Measurements from ENCODE around the gene BRINP2. TPM values are rescaled to one million over a fixed set of nuclear protein-coding genes. Genes with fewer than 3 reads are reported as not detected.

The BRINP2 gene
- total RNA-seq, 4 donors from 2014 or later = 0.42 to 1.7 (median 0.70) TPM

DNA sequence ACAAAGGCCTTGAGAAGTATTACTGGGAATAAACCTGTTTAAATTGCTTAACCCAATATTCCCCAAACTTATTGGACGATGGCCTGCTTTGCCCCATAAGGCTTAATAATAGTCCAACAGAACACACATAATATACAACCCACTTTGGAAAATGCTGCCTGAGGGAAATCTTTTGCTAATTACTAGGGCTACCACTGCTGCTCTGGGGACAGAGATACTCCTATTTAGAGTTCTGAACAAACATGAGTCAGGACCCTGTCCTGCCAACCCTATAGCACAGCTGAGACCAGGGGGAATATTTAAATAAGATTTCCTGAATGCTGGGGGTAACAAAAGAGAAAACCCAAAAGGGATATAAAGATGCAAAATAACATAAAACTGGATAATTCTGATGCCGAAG lies 139.1 kb downstream of the BRINP2 start:
- H3K9me3 ChIP-seq = no peaks in the 10 kb centered on the region
- no peak overlapping the region for H3K4me3 ChIP-seq
- no peaks in the 10 kb centered on the region for H3K27me3 ChIP-seq
- 45% methylated on average over 2 of the region's 2 CpGs for whole genome bisulfite sequencing
- H3K36me3 ChIP-seq = no peaks in the 10 kb centered on the region
- TF ChIP-seq POLR2A (IDR thresholded peaks at IDR 0.05; ENCODE audit: low read depth) (no peak), POLR2AphosphoS5 (IDR thresholded peaks at IDR 0.05) (no peak), EP300 (IDR thresholded peaks at IDR 0.05) (no peak)
- TF ChIP-seq, protein P1, sequence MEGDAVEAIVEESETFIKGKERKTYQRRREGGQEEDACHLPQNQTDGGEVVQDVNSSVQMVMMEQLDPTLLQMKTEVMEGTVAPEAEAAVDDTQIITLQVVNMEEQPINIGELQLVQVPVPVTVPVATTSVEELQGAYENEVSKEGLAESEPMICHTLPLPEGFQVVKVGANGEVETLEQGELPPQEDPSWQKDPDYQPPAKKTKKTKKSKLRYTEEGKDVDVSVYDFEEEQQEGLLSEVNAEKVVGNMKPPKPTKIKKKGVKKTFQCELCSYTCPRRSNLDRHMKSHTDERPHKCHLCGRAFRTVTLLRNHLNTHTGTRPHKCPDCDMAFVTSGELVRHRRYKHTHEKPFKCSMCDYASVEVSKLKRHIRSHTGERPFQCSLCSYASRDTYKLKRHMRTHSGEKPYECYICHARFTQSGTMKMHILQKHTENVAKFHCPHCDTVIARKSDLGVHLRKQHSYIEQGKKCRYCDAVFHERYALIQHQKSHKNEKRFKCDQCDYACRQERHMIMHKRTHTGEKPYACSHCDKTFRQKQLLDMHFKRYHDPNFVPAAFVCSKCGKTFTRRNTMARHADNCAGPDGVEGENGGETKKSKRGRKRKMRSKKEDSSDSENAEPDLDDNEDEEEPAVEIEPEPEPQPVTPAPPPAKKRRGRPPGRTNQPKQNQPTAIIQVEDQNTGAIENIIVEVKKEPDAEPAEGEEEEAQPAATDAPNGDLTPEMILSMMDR (IDR thresholded peaks at IDR 0.05) = no peak
- no peak overlapping the region for H3K27ac ChIP-seq (replicated peaks in 1 of 4)
- H3K4me1 ChIP-seq = no peaks in the 10 kb centered on the region
- intact Hi-C loops (cut with DNase I) = no loop called here
- DNase-seq (ENCODE audit: extremely low spot score) = no peak

DNA sequence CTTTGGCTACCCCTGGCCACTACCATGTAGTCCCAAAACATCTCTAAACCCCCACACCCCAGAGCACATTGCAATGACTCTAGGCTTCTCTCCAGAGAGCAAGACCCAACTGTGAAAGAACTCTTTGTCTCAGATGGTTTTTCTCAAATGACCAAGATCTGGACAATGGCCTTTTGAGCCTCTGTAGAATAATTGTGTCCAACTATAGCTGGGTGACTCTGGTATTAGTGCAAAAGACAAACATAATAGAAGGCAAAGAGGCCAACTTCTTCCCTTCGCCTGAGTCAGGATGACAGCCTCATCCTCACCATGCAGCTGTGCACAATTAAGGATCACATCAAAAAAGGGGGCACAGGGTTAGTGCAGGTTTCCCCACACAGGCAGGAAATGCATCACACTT lies 139.6 kb downstream of the BRINP2 start:
- Histone ChIP-seq H3K27ac (replicated peaks in 1 of 4) (no peak overlapping the region), H3K9me3 (no peaks in the 10 kb centered on the region), H3K4me3 (no peak overlapping the region), H3K36me3 (no peaks in the 10 kb centered on the region), H3K27me3 (no peaks in the 10 kb centered on the region), H3K4me1 (no peaks in the 10 kb centered on the region)
- 71% methylated on average over 1 of the region's 1 CpG for WGBS
- DNase-seq (ENCODE audit: extremely low spot score) = no peak
- intact Hi-C loops (cut with DNase I) = no loop called here
- no peak for TF ChIP-seq POLR2AphosphoS5 (IDR thresholded peaks at IDR 0.05)
- TF ChIP-seq, protein P1 (IDR thresholded peaks at IDR 0.05) = no peak

DNA sequence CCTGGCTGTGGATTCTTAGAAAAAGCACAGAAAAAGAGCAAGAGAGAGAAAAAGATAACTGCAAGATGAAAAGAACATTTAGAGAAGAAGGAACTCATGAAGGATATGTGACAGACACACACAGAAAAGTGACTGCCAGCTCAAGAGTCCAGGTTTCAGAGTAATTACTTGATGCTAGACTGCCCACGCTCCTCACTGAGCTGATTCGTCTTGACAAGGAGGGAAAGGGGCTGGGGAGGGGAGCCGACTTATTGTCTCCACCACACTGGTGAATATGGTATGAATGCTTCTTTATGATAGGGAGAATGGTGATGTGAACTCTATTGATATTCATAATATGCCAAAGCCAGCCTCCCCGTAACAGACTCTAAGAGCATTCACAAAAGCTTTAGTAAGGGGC lies 140.4 kb downstream of the BRINP2 start:
- intact Hi-C loops (cut with DNase I) = no loop called here
- Histone ChIP-seq H3K4me3 (no peak overlapping the region), H3K27ac (replicated peaks in 1 of 4) (no peak overlapping the region), H3K9me3 (no peaks in the 10 kb centered on the region), H3K36me3 (no peaks in the 10 kb centered on the region), H3K27me3 (no peaks in the 10 kb centered on the region), H3K4me1 (no peaks in the 10 kb centered on the region)
- DNase-seq (ENCODE audit: extremely low spot score) = no peak
- 64% methylated on average over 4 of the region's 4 CpGs for WGBS
- TF ChIP-seq EP300 (IDR thresholded peaks at IDR 0.05) (no peak), POLR2A (IDR thresholded peaks at IDR 0.05; ENCODE audit: low read depth) (no peak)
- TF ChIP-seq, protein P1 (IDR thresholded peaks at IDR 0.05) = no peak

DNA sequence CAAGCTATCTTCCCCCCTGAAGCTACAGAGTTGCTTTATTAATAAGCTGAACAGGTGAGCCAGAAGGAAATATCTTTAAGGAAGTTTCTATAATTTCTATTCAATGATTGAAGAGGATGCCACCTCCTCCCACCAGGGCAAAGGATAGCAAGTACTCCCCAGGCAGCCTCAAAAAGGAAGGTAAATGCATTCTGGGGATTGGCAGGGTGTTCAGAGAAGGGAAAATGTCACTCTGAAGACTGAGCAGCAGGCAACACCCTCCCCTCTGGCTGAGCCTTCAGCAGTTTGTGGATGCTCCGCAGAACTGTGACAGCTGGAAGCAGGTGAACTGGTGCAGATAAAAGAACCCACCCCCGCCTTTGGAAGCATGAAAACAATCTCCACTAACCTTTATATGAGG lies 140.8 kb downstream of the BRINP2 start:
- Histone ChIP-seq H3K9me3 (no peaks in the 10 kb centered on the region), H3K27me3 (no peaks in the 10 kb centered on the region), H3K4me3 (no peak overlapping the region), H3K27ac (replicated peaks in 1 of 4) (no peak overlapping the region), H3K4me1 (no peaks in the 10 kb centered on the region), H3K36me3 (no peaks in the 10 kb centered on the region)
- 81% methylated on average over 2 of the region's 2 CpGs for WGBS
- DNase-seq (ENCODE audit: extremely low spot score) = no peak
- intact Hi-C loops (cut with DNase I) = no loop called here
- TF ChIP-seq EP300 (IDR thresholded peaks at IDR 0.05) (no peak), POLR2A (IDR thresholded peaks at IDR 0.05; ENCODE audit: low read depth) (no peak), POLR2AphosphoS5 (IDR thresholded peaks at IDR 0.05) (no peak)
- TF ChIP-seq, protein P1 (IDR thresholded peaks at IDR 0.05) = no peak

DNA sequence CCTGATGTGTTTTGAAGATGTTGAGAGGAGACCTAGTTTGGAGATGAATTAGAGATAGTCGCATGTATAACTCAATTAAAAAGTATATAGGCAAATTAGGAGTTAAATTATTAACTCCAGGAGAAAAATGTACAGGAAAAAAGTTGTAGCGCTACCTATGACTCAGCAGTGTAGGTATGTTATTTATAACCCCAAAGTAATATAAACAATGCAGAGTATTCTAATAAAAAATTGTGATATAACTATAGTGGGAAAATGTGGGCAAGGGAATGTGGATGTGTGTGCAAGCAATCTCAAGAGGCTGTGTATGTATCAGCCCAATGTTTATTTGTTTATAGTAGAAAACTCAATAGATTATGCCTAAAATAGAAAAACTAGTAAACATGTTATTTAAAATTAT lies 144.5 kb downstream of the BRINP2 start:
- 15% methylated on average over 2 of the region's 2 CpGs for WGBS
- H3K4me3 ChIP-seq = no peak overlapping the region
- H3K36me3 ChIP-seq = no peaks in the 10 kb centered on the region
- no peaks in the 10 kb centered on the region for H3K4me1 ChIP-seq
- intact Hi-C loops (cut with DNase I) = no loop called here
- no peak for DNase-seq (ENCODE audit: extremely low spot score)
- H3K27ac ChIP-seq (replicated peaks in 1 of 4) = no peak overlapping the region
- H3K9me3 ChIP-seq = peaks cover 0 to 6% (median 2%) of the 10 kb centered on the region in 4 donors
- TF ChIP-seq POLR2AphosphoS5 (IDR thresholded peaks at IDR 0.05) = no peak
- no peak for TF ChIP-seq EP300 (IDR thresholded peaks at IDR 0.05)
- TF ChIP-seq, protein P1 (IDR thresholded peaks at IDR 0.05) = no peak
- no peak for TF ChIP-seq POLR2A (IDR thresholded peaks at IDR 0.05; ENCODE audit: low read depth)
- no peaks in the 10 kb centered on the region for H3K27me3 ChIP-seq
